ENCODE results near the gene CERS3. TPM values are rescaled to one million over a fixed set of nuclear protein-coding genes. Genes with fewer than 3 reads are reported as not detected.

The CERS3 gene
- total and polyA plus RNA-seq, 4 donors, result 0.10 to 0.23 (median 0.12) TPM; not detected in 1

GRCh38 chr15:100394736-100395440, 133.9 kb downstream of the CERS3 start:
- Histone ChIP-seq H3K36me3 (ENCODE audit: control insufficient read depth in 4 of 4, insufficient read depth in 4 of 4, low read length in 4 of 4) (no peaks in the 10 kb centered on the region), H3K4me3 (no peak overlapping the region), H3K9ac (ENCODE audit: insufficient read depth in 1 of 2, low read length in 2 of 2) (no peak overlapping the region), H3K27me3 (ENCODE audit: control insufficient read depth in 3 of 3, insufficient read depth in 3 of 3, low read length in 2 of 3) (peaks cover 0 to 5% (median 3%) of the 10 kb centered on the region in 3 donors), H3K27ac (ENCODE audit: low read depth in 1 of 2, low read length in 1 of 2) (no peak overlapping the region), H3K9me3 (ENCODE audit: control insufficient read depth in 4 of 4, insufficient read depth in 3 of 4, low read length in 3 of 4) (peaks cover 0 to 2% (median 0%) of the 10 kb centered on the region in 4 donors), H3K4me1 (ENCODE audit: control insufficient read depth in 5 of 5, insufficient read depth in 5 of 5, low read length in 5 of 5) (no peaks in the 10 kb centered on the region)
- no peak for DNase-seq
- 57 to 62% methylated on average over 4 of the region's 4 CpGs for WGBS, 2 donors
- no peak for ATAC-seq (ENCODE audit: insufficient read depth, low FRiP score)
- no peak for TF ChIP-seq CTCF (IDR thresholded peaks at IDR 0.05; ENCODE audit: control extremely low read depth, extremely low read depth)

GRCh38 chr15:100393008-100393407, 135.7 kb downstream of the CERS3 start:
- H3K9ac ChIP-seq (ENCODE audit: insufficient read depth in 1 of 2, low read length in 2 of 2), result no peak overlapping the region
- ATAC-seq (ENCODE audit: insufficient read depth, low FRiP score), result no peak
- no peak for TF ChIP-seq CTCF (IDR thresholded peaks at IDR 0.05; ENCODE audit: control extremely low read depth, extremely low read depth)

GRCh38 chr15:100385300-100386050, 143.3 kb downstream of the CERS3 start:
- Histone ChIP-seq H3K4me3 (no peak overlapping the region), H3K9me3 (ENCODE audit: control insufficient read depth in 4 of 4, insufficient read depth in 3 of 4, low read length in 3 of 4) (peaks cover 0 to 25% (median 11%) of the 10 kb centered on the region in 4 donors), H3K27ac (ENCODE audit: low read depth in 1 of 2, low read length in 1 of 2) (no peak overlapping the region), H3K27me3 (ENCODE audit: control insufficient read depth in 3 of 3, insufficient read depth in 3 of 3, low read length in 2 of 3) (no peaks in the 10 kb centered on the region), H3K36me3 (ENCODE audit: control insufficient read depth in 4 of 4, insufficient read depth in 4 of 4, low read length in 4 of 4) (no peaks in the 10 kb centered on the region), H3K4me1 (ENCODE audit: control insufficient read depth in 5 of 5, insufficient read depth in 5 of 5, low read length in 5 of 5) (no peaks in the 10 kb centered on the region), H3K9ac (ENCODE audit: insufficient read depth in 1 of 2, low read length in 2 of 2) (no peak overlapping the region)
- DNase-seq, result no peak
- WGBS, 2 donors, result 81 to 85% methylated on average over 3 of the region's 3 CpGs
- no peak for ATAC-seq (ENCODE audit: insufficient read depth, low FRiP score)
- no peak for TF ChIP-seq CTCF (IDR thresholded peaks at IDR 0.05; ENCODE audit: control extremely low read depth, extremely low read depth)

More at GRCh38 chr15:100393008-100393407, 135.7 kb downstream of the CERS3 start:
- DNase-seq, result no peak
- Histone ChIP-seq H3K27me3 (ENCODE audit: control insufficient read depth in 3 of 3, insufficient read depth in 3 of 3, low read length in 2 of 3) (peaks cover 0 to 5% (median 3%) of the 10 kb centered on the region in 3 donors), H3K4me3 (no peak overlapping the region), H3K9me3 (ENCODE audit: control insufficient read depth in 4 of 4, insufficient read depth in 3 of 4, low read length in 3 of 4) (peaks cover 0 to 3% (median under 1%) of the 10 kb centered on the region in 4 donors), H3K4me1 (ENCODE audit: control insufficient read depth in 5 of 5, insufficient read depth in 5 of 5, low read length in 5 of 5) (no peaks in the 10 kb centered on the region), H3K36me3 (ENCODE audit: control insufficient read depth in 4 of 4, insufficient read depth in 4 of 4, low read length in 4 of 4) (no peaks in the 10 kb centered on the region), H3K27ac (ENCODE audit: low read depth in 1 of 2, low read length in 1 of 2) (no peak overlapping the region)
- WGBS, 2 donors, result 57 to 72% methylated on average over 2 of the region's 2 CpGs

Measured in lung (tissue), 12 donors.